SK-N-SH (cell line): ENCODE results near the gene GPR146.

ENCODE experiments used
- CTCF ChIP-seq: fragments of 200-600 bp; sonication (generic); IDR thresholded peaks from 2 replicates; pipeline ENCODE4 v1.6.1; 2017; ENCODE audit warnings: antibody characterized with exemption, mild to moderate bottlenecking, moderate library complexity
- ELF1 ChIP-seq: IDR thresholded peaks from 2 replicates; pipeline ENCODE4 v1.4.0; 2012
- EZH2phosphoT487 ChIP-seq: fragments of 200-600 bp; sonication (generic); IDR thresholded peaks from 2 replicates; pipeline ENCODE4 v1.6.1; 2017; ENCODE audit warnings: low read depth, mixed run types, mild to moderate bottlenecking, antibody characterized with exemption, moderate library complexity, borderline replicate concordance
- JUND ChIP-seq: IDR thresholded peaks from 2 replicates; pipeline ENCODE4 v1.4.0; 2012
- MAX ChIP-seq: IDR thresholded peaks from 2 replicates; pipeline ENCODE4 v1.4.0; 2012; ENCODE audit warnings: low read depth
- MEF2A ChIP-seq: IDR thresholded peaks from 2 replicates; pipeline ENCODE4 v1.4.0; 2012; ENCODE audit warnings: low read depth, borderline replicate concordance
- MXI1 ChIP-seq: IDR thresholded peaks from 2 replicates; pipeline ENCODE4 v1.6.1; 2012; ENCODE audit warnings: mild to moderate bottlenecking, low read depth, low read length, improper control_type of control experiment
- NFIC ChIP-seq: IDR thresholded peaks from 2 replicates; pipeline ENCODE4 v1.4.0; 2012; ENCODE audit warnings: borderline replicate concordance
- POLR2AphosphoS5 ChIP-seq: IDR thresholded peaks from 2 replicates; pipeline ENCODE4 v1.6.1; 2012; ENCODE audit warnings: low read depth, low read length
- RFX5 ChIP-seq: IDR thresholded peaks from 2 replicates; pipeline ENCODE4 v1.6.1; 2012; ENCODE audit warnings: mild to moderate bottlenecking, improper control_type of control experiment, low read length
- RXRA ChIP-seq: IDR thresholded peaks from 2 replicates; pipeline ENCODE4 v1.4.0; 2012; ENCODE audit warnings: low read depth, mild to moderate bottlenecking, borderline replicate concordance
- SIN3A ChIP-seq: IDR thresholded peaks from 2 replicates; pipeline ENCODE4 v1.6.1; 2012; ENCODE audit warnings: low read depth, mild to moderate bottlenecking, low read length, moderate library complexity, borderline replicate concordance
- TCF12 ChIP-seq: IDR thresholded peaks from 2 replicates; pipeline ENCODE4 v1.4.0; 2012
- YY1 ChIP-seq: IDR thresholded peaks from 2 replicates; pipeline ENCODE4 v1.4.0; 2012; ENCODE audit warnings: low read depth, mild to moderate bottlenecking

GRCh38 chr7:999941-1000935, 44.1 kb upstream of the GPR146 start:
- TF ChIP-seq CTCF: no peak
- no peak for TF ChIP-seq EZH2phosphoT487
- TF ChIP-seq POLR2AphosphoS5: no peak
- TF ChIP-seq ELF1: no peak
- no peak for TF ChIP-seq RXRA
- TF ChIP-seq RFX5: no peak
- TF ChIP-seq NFIC: no peak
- no peak for TF ChIP-seq SIN3A
- no peak for TF ChIP-seq MXI1
- no peak for TF ChIP-seq MAX
- TF ChIP-seq TCF12: no peak
- TF ChIP-seq JUND: no peak
- TF ChIP-seq MEF2A: no peak
- no peak for TF ChIP-seq YY1
